GM18502 (cell line): ENCODE data around the gene NKX2-3.

ENCODE experiments used
- ATAC-seq: cut with Tn5 transposase; IDR thresholded peaks from one replicate; pipeline ENCODE4 v1.9.1; 2021; ENCODE audit warnings: mild to moderate bottlenecking; ENCODE audit not compliant: unreplicated experiment, poor library complexity

NKX2-3 gene

GRCh38 chr10:99569253-99569939 is 36.7 kb downstream of the NKX2-3 start:
- ATAC-seq: no peak

DNA sequence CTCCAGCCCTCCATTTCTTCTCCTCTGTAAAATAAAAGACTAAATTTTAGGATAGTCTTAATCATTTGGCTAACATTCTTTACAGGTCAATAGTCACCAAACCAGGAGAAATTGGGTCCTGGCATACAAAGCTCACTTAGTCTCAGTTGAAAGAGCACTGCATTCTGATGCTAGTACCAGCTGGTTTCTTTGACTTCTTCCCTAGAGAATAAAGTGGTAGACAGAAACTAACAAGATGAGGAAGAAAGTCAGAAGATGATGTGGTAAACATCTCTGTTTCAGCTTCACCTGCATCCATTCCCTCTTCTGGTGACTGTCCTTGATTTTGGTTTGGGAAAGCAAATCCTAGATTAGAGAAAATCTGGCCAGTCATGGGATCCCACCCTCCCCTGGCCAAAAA is 37.2 kb downstream of the NKX2-3 start:
- ATAC-seq: no peak

GRCh38 chr10:99571816-99572215 is 39.1 kb downstream of the NKX2-3 start:
- ATAC-seq: no peak

GRCh38 chr10:99573790-99574189 is 41.0 kb downstream of the NKX2-3 start:
- no peak for ATAC-seq

DNA sequence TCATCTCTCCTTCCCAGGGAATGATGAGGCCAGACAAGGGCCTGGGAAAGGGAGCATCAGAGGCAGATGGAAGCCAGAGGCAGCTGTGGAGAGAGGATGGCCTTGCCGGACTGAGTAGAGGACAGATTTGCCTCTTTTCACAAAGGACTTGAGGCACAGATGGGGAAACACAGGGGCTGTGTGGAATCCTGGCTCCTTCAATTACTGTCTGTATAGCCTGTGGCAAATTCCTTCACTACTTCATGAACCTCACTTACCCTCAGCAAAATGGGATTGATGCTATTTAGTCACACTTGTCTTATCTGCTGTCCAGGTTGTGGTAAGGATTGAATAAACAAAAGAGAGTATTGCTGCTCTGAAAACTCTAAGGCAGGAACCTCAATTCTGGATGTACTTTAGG is 47.2 kb downstream of the NKX2-3 start:
- ATAC-seq: no peak

- no peak for ATAC-seq
Observed at GRCh38 chr10:99582255-99582770, 49.6 kb downstream of the NKX2-3 start.

- no peak for ATAC-seq
Observed at GRCh38 chr10:99583687-99584086, 50.9 kb downstream of the NKX2-3 start.
